Measurements from ENCODE around the gene FAM156A.
A peak's percentile ranks its signal among the peaks of the same experiment; 100 is the strongest.
"Not testable (repeated sequence)": the region's sequence is repeated elsewhere in the genome, so short reads cannot be mapped to it uniquely, and the experiment has no call there.

Gene FAM156A

GRCh38 chrX:52958961-52959360 is 643 bp upstream of the FAM156A start:
- not testable (repeated sequence) for H3K9ac ChIP-seq (ENCODE audit: low read depth, low read length); H3K4me1 ChIP-seq (ENCODE audit: insufficient read depth, low read length); H3K36me3 ChIP-seq (ENCODE audit: insufficient read depth, low read length); H3K4me3 ChIP-seq (ENCODE audit: low read length); H3K27ac ChIP-seq (ENCODE audit: low read depth, low read length); H3K27me3 ChIP-seq (ENCODE audit: insufficient read depth, low read length); H3K9me3 ChIP-seq (ENCODE audit: insufficient read depth, low read depth, low read length)
- no CpG with 5 or more reads among the region's 7 CpGs for WGBS

- not testable (repeated sequence) for H3K27me3 ChIP-seq (ENCODE audit: insufficient read depth, low read length); H3K9me3 ChIP-seq (ENCODE audit: insufficient read depth, low read depth, low read length); H3K27ac ChIP-seq (ENCODE audit: low read depth, low read length); H3K36me3 ChIP-seq (ENCODE audit: insufficient read depth, low read length); H3K4me1 ChIP-seq (ENCODE audit: insufficient read depth, low read length); H3K9ac ChIP-seq (ENCODE audit: low read depth, low read length); H3K4me3 ChIP-seq (ENCODE audit: low read length)
- WGBS, result no CpG with 5 or more reads among the region's 10 CpGs
These were observed 8.4 kb downstream of the FAM156A start for GRCh38 chrX:52949884-52950283.

- H3K4me3 ChIP-seq (ENCODE audit: low read length); H3K27me3 ChIP-seq (ENCODE audit: insufficient read depth, low read length); H3K9me3 ChIP-seq (ENCODE audit: insufficient read depth, low read depth, low read length); H3K27ac ChIP-seq (ENCODE audit: low read depth, low read length); H3K36me3 ChIP-seq (ENCODE audit: insufficient read depth, low read length); H3K9ac ChIP-seq (ENCODE audit: low read depth, low read length); H3K4me1 ChIP-seq (ENCODE audit: insufficient read depth, low read length): not testable (repeated sequence)
- no CpG with 5 or more reads among the region's 4 CpGs for WGBS
These were observed 9.0 kb downstream of the FAM156A start for GRCh38 chrX:52949325-52949724.

DNA sequence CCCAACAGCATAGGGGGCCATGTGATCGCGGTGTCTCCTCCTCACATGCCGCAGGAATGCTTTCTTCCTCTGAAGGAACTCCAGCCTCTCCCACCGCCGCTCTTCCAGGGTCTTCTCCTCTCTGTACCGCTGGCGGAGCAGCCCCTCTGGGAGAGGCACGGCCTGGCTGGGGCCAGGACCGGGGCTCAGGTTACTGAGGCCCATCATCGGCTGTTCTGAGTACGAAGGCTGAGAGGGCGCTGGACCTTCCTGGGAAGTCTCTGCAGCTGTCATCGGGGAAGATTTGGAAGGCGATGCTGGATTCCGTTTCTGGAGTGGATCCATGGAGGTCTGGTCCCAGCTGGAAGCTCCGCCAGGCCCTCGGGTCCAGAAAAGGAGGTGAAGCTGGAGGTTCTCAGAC is 10.1 kb downstream of the FAM156A start:
- H3K36me3 ChIP-seq (ENCODE audit: insufficient read depth, low read length); H3K9ac ChIP-seq (ENCODE audit: low read depth, low read length); H3K9me3 ChIP-seq (ENCODE audit: insufficient read depth, low read depth, low read length); H3K27me3 ChIP-seq (ENCODE audit: insufficient read depth, low read length); H3K4me1 ChIP-seq (ENCODE audit: insufficient read depth, low read length); H3K4me3 ChIP-seq (ENCODE audit: low read length); H3K27ac ChIP-seq (ENCODE audit: low read depth, low read length): not testable (repeated sequence)
- no CpG with 5 or more reads among the region's 17 CpGs for WGBS

DNA sequence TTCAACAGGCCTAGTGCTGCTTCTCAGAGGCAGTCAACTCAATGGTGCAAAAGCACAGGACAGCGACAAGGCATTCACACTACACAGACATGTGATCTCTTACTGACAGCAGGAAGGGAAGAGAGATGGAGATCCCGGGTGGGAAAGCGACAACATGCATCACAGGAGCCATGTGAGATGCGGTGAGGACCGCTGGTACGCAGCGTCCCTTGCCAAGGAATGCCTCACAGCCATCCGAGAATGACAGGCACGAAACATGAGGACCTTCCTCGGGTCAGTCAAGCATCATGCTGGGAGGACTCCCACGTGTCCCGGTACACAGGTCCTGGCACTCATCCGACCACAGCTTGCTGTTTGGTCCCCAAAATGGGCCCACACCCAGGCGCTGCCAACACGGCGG is 10.8 kb downstream of the FAM156A start:
- not testable (repeated sequence) for H3K27ac ChIP-seq (ENCODE audit: low read depth, low read length); H3K4me3 ChIP-seq (ENCODE audit: low read length); H3K9ac ChIP-seq (ENCODE audit: low read depth, low read length); H3K9me3 ChIP-seq (ENCODE audit: insufficient read depth, low read depth, low read length); H3K4me1 ChIP-seq (ENCODE audit: insufficient read depth, low read length); H3K36me3 ChIP-seq (ENCODE audit: insufficient read depth, low read length); H3K27me3 ChIP-seq (ENCODE audit: insufficient read depth, low read length)
- no CpG with 5 or more reads among the region's 16 CpGs for WGBS

DNA sequence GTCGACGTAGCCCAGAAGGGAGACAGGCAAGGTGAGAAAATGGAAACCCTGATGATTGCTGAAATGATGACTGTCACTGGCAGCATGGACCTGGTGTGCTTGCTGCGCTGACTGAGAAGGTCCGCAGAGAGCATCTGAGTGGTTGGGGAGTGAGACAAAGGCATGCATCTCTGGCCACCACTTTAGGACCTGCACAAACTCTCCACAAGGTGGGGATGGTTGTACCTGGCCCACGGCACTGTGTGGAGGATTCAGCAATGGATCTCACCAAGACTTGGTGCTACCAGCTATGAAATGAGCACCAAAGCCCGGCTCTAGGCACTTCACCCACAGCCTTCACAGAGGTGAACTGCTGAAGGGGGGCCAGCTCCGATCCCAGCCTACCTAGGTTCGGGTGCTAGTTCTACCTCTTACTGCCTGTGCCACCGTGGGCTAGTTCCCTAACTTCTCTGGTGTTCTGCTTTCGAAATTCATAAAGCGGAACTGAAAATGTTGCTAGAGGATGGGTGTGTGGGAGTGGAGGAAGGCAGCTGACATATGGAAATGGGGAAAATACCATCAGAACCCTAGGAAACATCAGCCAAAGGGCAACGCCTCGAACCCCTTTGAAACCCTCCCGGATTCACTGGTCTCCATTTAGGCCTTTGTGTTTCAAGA is 12.4 kb downstream of the FAM156A start:
- H3K9me3 ChIP-seq (ENCODE audit: insufficient read depth, low read depth, low read length); H3K27ac ChIP-seq (ENCODE audit: low read depth, low read length); H3K4me1 ChIP-seq (ENCODE audit: insufficient read depth, low read length); H3K27me3 ChIP-seq (ENCODE audit: insufficient read depth, low read length); H3K36me3 ChIP-seq (ENCODE audit: insufficient read depth, low read length); H3K9ac ChIP-seq (ENCODE audit: low read depth, low read length); H3K4me3 ChIP-seq (ENCODE audit: low read length): not testable (repeated sequence)
- WGBS, result no CpG with 5 or more reads among the region's 14 CpGs

GRCh38 chrX:52941728-52942127 is 16.6 kb downstream of the FAM156A start:
- H3K4me1 ChIP-seq (ENCODE audit: insufficient read depth, low read length); H3K9me3 ChIP-seq (ENCODE audit: insufficient read depth, low read depth, low read length); H3K36me3 ChIP-seq (ENCODE audit: insufficient read depth, low read length); H3K4me3 ChIP-seq (ENCODE audit: low read length); H3K27me3 ChIP-seq (ENCODE audit: insufficient read depth, low read length); H3K9ac ChIP-seq (ENCODE audit: low read depth, low read length); H3K27ac ChIP-seq (ENCODE audit: low read depth, low read length): not testable (repeated sequence)
- no CpG with 5 or more reads among the region's 10 CpGs for WGBS

GRCh38 chrX:52940704-52941103 is 17.6 kb downstream of the FAM156A start:
- H3K27ac ChIP-seq (ENCODE audit: low read depth, low read length); H3K27me3 ChIP-seq (ENCODE audit: insufficient read depth, low read length); H3K4me1 ChIP-seq (ENCODE audit: insufficient read depth, low read length); H3K4me3 ChIP-seq (ENCODE audit: low read length); H3K36me3 ChIP-seq (ENCODE audit: insufficient read depth, low read length); H3K9ac ChIP-seq (ENCODE audit: low read depth, low read length); H3K9me3 ChIP-seq (ENCODE audit: insufficient read depth, low read depth, low read length): not testable (repeated sequence)
- no CpG with 5 or more reads among the region's 4 CpGs for WGBS

DNA sequence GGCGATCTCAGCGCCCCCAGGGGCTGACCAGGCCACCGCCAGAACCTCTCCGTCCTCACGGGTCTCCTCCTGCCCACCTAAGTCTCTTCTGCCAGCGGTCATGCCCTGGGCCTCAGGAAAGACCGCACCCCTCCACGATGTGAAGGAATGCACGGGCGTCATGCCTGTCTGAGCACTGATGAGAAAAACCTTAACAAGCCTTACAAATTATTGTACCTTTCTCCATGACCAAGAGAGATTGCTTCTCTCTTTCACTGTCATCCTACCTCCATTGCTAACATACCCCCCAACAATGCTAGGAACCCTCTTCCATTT is 22.9 kb downstream of the FAM156A start:
- not testable (repeated sequence) for H3K4me1 ChIP-seq (ENCODE audit: insufficient read depth, low read length); H3K36me3 ChIP-seq (ENCODE audit: insufficient read depth, low read length); H3K27me3 ChIP-seq (ENCODE audit: insufficient read depth, low read length); H3K9me3 ChIP-seq (ENCODE audit: insufficient read depth, low read depth, low read length)
- H3K27ac ChIP-seq (ENCODE audit: low read depth, low read length), result peak overlapping the region; percentile 92
- H3K9ac ChIP-seq (ENCODE audit: low read depth, low read length), result peak overlapping the region; percentile 91
- peak overlapping the region; percentile 79 for H3K4me3 ChIP-seq (ENCODE audit: low read length)
- WGBS, result 9% methylated on average over 10 of the region's 10 CpGs

DNA sequence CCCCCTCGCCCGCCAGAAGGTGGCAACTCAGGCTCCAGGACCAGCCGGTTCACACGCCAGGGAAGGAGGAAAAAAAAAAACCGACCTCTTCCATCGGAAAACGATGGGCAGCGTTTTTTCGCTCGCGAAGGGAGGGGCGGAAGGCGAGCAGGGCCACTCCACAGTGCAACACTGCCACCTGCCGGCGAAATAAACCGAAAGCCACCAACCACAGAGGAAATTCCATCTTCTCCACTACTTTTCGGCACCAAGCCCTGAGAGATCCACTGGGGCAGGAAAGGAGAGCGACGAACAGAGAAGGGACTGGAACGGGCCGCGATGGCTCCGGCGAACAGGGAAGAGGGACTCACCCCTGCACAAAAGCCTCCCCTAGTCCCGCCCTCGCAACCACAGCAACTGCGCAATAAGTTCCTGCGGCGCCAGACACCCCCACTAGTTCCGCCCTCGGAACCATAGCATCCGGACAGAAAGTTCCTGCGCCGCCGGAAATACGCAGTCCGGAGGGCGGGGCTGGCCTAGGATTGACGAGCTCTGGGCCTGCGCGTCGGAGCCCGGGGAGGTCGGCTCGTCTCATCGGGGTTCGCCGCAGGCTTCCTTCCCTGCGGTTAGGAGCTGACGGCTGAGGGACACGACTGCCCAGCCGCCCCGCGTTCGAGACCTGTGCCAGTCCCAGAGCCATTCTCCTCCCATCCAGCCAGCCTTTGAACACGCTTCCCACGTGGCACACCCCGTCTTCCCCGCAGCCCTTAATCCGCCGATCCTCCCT is 23.4 kb downstream of the FAM156A start:
- Histone ChIP-seq H3K27me3 (ENCODE audit: insufficient read depth, low read length) (no peaks in the 10 kb centered on the region), H3K9me3 (ENCODE audit: insufficient read depth, low read depth, low read length) (no peaks in the 10 kb centered on the region), H3K4me1 (ENCODE audit: insufficient read depth, low read length) (peaks cover 4% of the 10 kb centered on the region; the same call in 1 of the 2 replicates), H3K36me3 (ENCODE audit: insufficient read depth, low read length) (no peaks in the 10 kb centered on the region), H3K9ac (ENCODE audit: low read depth, low read length) (peak overlapping the region; percentile 91), H3K4me3 (ENCODE audit: low read length) (peak overlapping the region; percentile 79), H3K27ac (ENCODE audit: low read depth, low read length) (peak overlapping the region; percentile 92)
- WGBS, result under 1% methylated on average over 53 of the region's 61 CpGs

DNA sequence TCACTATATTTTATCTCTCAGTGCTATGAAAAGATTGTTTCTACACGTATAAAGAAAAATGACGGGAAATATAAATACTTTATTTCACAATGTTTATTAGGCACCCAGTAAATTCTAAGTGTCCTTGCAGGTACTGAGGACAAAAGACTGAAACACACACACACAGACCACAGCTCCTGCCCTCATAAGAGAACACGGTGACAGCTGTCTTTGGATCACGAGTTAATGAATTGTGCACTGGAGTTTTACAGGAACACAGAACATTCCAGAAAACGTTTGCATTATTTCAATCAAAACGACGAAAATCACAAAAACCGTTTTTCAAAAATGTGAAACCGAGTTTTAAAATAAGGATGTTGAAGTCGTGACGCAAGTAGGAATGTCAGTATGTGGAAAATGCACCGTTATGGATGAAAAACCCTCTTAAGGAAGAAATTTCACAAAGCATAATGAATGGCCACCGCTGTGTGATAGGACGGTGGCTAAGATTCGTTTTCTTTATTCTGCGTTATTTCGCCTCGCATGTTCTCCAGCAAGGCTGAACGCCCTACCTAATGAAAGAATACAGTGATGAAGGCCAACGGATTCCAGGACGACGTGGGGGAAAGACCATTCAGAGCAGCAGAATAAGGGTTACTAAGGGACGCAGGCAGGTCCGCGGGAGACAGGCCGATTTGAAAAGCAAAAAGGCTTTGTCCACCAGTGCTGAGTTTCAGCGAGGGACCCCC is 24.2 kb downstream of the FAM156A start:
- peak overlapping the region; percentile 79 for H3K4me3 ChIP-seq (ENCODE audit: low read length)
- H3K27me3 ChIP-seq (ENCODE audit: insufficient read depth, low read length), result no peaks in the 10 kb centered on the region
- H3K4me1 ChIP-seq (ENCODE audit: insufficient read depth, low read length), result peaks cover 4% of the 10 kb centered on the region; the same call in 1 of the 2 replicates
- no peaks in the 10 kb centered on the region for H3K9me3 ChIP-seq (ENCODE audit: insufficient read depth, low read depth, low read length)
- H3K36me3 ChIP-seq (ENCODE audit: insufficient read depth, low read length), result no peaks in the 10 kb centered on the region
- peak overlapping the region; percentile 92 for H3K27ac ChIP-seq (ENCODE audit: low read depth, low read length)
- peak overlapping the region; percentile 91 for H3K9ac ChIP-seq (ENCODE audit: low read depth, low read length)
- 2% methylated on average over 24 of the region's 27 CpGs for WGBS
